ENCODE data around the gene CDCA4. TPM values are rescaled to one million over a fixed set of nuclear protein-coding genes. Genes with fewer than 3 reads are reported as not detected.

CDCA4 gene
- total RNA-seq, 2 donors from 2014 or later = 46.6 to 65.1 TPM

GRCh38 chr14:104986487-104987164 lies 34.3 kb downstream of the CDCA4 start:
- peaks cover 5% of the 10 kb centered on the region for H3K27me3 Mint-ChIP-seq (ENCODE audit: insufficient read depth)
- no peak for TF ChIP-seq CTCF (conservative IDR thresholded peaks at IDR 0.05)
- WGBS, 2 experiments (ENCODE audit: insufficient coverage in 1 of 2, insufficient read length in 1 of 2) = 78 to 87% methylated on average over 17 to 19 of the region's 19 CpGs
- no peak overlapping the region for H3K27ac Mint-ChIP-seq
- peak; percentile 43 for DNase-seq
- H3K4me1 ChIP-seq (ENCODE audit: control insufficient read depth, insufficient read depth, low read length) = peaks cover 6% of the 10 kb centered on the region
- peaks cover 2% of the 10 kb centered on the region for H3K4me1 Mint-ChIP-seq
- H3K4me3 Mint-ChIP-seq = peak overlapping the region; percentile 55
- H3K36me3 ChIP-seq (ENCODE audit: control insufficient read depth, insufficient read depth, low read length) = peaks cover 5% of the 10 kb centered on the region
- H3K9me3 Mint-ChIP-seq = no peaks in the 10 kb centered on the region
- peaks cover 12% of the 10 kb centered on the region for H3K36me3 Mint-ChIP-seq (ENCODE audit: low read depth)
- H3K27me3 ChIP-seq (ENCODE audit: control insufficient read depth, insufficient read depth, low read length, poor library complexity, severe bottlenecking) = no peaks in the 10 kb centered on the region
- H3K4me3 ChIP-seq (ENCODE audit: low read length) = peak overlapping the region; percentile 81
- no peak overlapping the region for H3K27ac ChIP-seq (ENCODE audit: low read depth, low read length)
- H3K9me3 ChIP-seq (ENCODE audit: control insufficient read depth, low read length) = no peaks in the 10 kb centered on the region
- peak overlapping the region; percentile 59 for H3K9ac ChIP-seq (ENCODE audit: extremely low read depth, low read length, poor library complexity, severe bottlenecking)

GRCh38 chr14:104985675-104986486 lies 35.0 kb downstream of the CDCA4 start, which contains the start of gene CLBA1:
CLBA1 (plus strand) TSS chr14:104985788; CDS start chr14:104986432, 644 bp downstream.
- Histone ChIP-seq H3K9ac (ENCODE audit: extremely low read depth, low read length, poor library complexity, severe bottlenecking) (peak within 1 kb of the TSS; percentile 59), H3K4me3 (ENCODE audit: low read length) (peak within 1 kb of the TSS; percentile 81), H3K27me3 (ENCODE audit: control insufficient read depth, insufficient read depth, low read length, poor library complexity, severe bottlenecking) (no peaks in the 10 kb centered on the region), H3K27ac (ENCODE audit: low read depth, low read length) (no peak within 1 kb of the TSS), H3K4me1 (ENCODE audit: control insufficient read depth, insufficient read depth, low read length) (peaks cover 6% of the 10 kb centered on the region), H3K36me3 (ENCODE audit: control insufficient read depth, insufficient read depth, low read length) (no peaks in the 10 kb centered on the region), H3K9me3 (ENCODE audit: control insufficient read depth, low read length) (no peaks in the 10 kb centered on the region)
- no peak for TF ChIP-seq CTCF (conservative IDR thresholded peaks at IDR 0.05)
- peak; percentile 94 for DNase-seq
- Mint-ChIP-seq H3K27ac (no peak within 1 kb of the TSS), H3K9me3 (no peaks in the 10 kb centered on the region), H3K27me3 (ENCODE audit: insufficient read depth) (peaks cover 11% of the 10 kb centered on the region), H3K4me1 (peaks cover 2% of the 10 kb centered on the region), H3K36me3 (ENCODE audit: low read depth) (peaks cover 6% of the 10 kb centered on the region), H3K4me3 (peak within 1 kb of the TSS; percentile 55)
- 5 to 10% methylated on average over 43 to 77 of the region's 77 CpGs for WGBS, 2 experiments (ENCODE audit: insufficient coverage in 1 of 2, insufficient read length in 1 of 2)

- Histone ChIP-seq H3K9me3 (ENCODE audit: control insufficient read depth, low read length) (no peaks in the 10 kb centered on the region), H3K4me1 (ENCODE audit: control insufficient read depth, insufficient read depth, low read length) (peaks cover 6% of the 10 kb centered on the region), H3K27ac (ENCODE audit: low read depth, low read length) (no peak overlapping the region), H3K9ac (ENCODE audit: extremely low read depth, low read length, poor library complexity, severe bottlenecking) (no peak overlapping the region), H3K36me3 (ENCODE audit: control insufficient read depth, insufficient read depth, low read length) (no peaks in the 10 kb centered on the region), H3K4me3 (ENCODE audit: low read length) (no peak overlapping the region), H3K27me3 (ENCODE audit: control insufficient read depth, insufficient read depth, low read length, poor library complexity, severe bottlenecking) (peaks cover 10% of the 10 kb centered on the region)
- 93% methylated on average over 9 to 15 of the region's 15 CpGs for WGBS, 2 experiments (ENCODE audit: insufficient coverage in 1 of 2, insufficient read length in 1 of 2)
- no peak for TF ChIP-seq CTCF (conservative IDR thresholded peaks at IDR 0.05)
- peak; percentile 41 for DNase-seq
- H3K27me3 Mint-ChIP-seq (ENCODE audit: insufficient read depth) = peaks cover 27% of the 10 kb centered on the region
- peak overlapping the region; percentile 55 for H3K4me3 Mint-ChIP-seq
- no peaks in the 10 kb centered on the region for H3K9me3 Mint-ChIP-seq
- peaks cover 2% of the 10 kb centered on the region for H3K36me3 Mint-ChIP-seq (ENCODE audit: low read depth)
- peaks cover 2% of the 10 kb centered on the region for H3K4me1 Mint-ChIP-seq
- H3K27ac Mint-ChIP-seq = no peak overlapping the region
Observed at GRCh38 chr14:104984056-104984894, 36.6 kb downstream of the CDCA4 start.

Data from endodermal cell (in vitro differentiated cells).